Fibroblast of skin of left biceps (primary cell): Measurements from ENCODE around the gene EPHA8.
A peak's percentile ranks its signal among the peaks of the same experiment; 100 is the strongest.

Source experiments
- DNase-seq, 2 experiments: peaks; one replicate each; pipeline ENCODE4 v3.0.0-alpha.2; 2013; ENCODE audit warnings: low read depth in 2 of 2

EPHA8 gene

DNA sequence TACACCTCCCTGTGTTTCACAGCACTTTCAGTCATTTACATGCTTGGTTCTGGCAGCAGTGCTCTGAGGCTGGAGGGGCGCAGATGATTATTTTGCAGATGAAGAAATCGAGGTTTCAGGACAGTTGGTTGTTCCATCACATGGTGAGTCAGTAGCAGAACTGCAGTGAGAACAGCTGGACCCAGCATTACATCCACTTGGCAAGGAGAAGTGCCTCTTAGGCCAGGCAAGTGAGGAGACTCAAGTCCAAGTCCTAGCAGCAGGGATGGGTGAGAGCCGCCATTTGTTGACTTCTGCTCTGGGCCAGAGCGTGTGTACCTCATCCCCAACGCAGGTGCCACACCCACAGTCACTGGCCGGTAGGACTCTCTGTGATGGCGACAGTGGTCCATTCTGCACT, 26.8 kb upstream of the EPHA8 start:
- DNase-seq, result no peak

- no peak for DNase-seq
Observed at GRCh38 chr1:22537441-22538139, 25.7 kb upstream of the EPHA8 start.

DNA sequence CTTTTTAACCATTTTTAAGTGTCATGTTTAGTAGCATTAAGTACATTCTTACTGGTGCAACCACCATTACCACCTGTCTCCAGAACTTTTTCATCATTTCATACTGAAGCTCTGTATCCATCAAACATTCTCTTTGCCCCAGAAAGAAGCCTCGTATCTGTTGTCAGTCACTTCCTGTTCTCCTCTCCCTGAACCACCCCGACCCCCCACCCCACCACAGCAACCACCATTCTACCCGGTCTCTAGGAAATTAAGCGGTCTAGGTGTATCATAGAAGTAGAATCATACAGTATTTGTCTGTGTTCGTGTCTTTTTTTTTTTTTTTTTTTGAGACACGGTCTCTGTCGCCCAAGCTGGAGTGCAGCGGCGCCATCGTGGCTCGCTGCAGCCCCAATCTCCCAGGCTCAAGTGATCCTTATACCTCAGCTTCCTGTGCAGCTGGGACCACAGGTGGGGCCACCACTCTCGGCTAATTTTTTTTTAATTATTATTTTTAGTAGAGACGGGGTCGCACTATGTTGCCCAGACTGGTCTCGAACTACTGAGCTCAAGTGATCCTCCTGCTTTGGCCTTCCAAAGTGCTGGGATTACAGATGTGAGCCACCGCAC, 23.7 kb upstream of the EPHA8 start:
- no peak for DNase-seq

DNA sequence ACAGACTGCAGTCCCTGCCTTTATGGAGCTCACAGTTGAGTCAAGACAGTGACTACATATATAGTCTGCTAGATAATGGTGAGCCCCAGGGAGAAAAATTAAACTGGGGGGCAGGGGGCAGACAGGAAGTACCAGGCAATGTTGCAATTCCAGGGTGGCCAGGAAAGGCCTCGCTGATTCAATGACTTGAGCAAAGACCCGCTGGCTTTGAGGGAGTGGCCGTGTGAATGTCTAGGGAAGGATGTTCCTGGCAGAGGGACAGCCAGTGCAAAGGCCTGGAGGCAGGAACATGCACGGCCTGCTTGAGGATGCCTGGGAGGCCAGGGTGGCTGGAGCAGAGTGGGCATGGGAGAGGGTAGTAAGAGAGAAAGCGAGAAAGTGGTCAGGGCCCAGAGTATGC, 23.0 kb upstream of the EPHA8 start:
- no peak for DNase-seq

- no peak for DNase-seq
Observed at GRCh38 chr1:22542886-22543285, 20.4 kb upstream of the EPHA8 start.

DNA sequence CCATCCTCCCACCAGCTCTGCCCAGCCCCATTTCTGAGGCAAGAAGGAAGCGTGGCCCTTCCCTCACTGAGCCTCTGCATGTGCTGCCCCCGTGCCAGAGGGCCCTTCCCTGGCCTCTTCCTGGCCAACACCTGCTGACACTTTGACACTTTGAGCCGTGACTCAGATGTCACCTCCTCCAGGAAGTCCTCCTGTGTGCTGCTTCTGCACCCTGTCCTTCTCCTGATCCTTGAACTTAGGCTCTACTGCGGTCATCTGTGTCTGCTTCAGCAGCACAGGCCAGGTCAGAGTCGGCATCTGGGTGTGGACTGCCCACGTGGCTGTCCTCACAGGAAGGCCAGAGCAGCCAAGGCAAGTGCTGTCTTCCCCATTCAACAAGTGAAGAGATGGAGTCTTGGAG, 19.6 kb upstream of the EPHA8 start:
- DNase-seq, result no peak

GRCh38 chr1:22544606-22545005, 18.7 kb upstream of the EPHA8 start:
- no peak for DNase-seq

DNA sequence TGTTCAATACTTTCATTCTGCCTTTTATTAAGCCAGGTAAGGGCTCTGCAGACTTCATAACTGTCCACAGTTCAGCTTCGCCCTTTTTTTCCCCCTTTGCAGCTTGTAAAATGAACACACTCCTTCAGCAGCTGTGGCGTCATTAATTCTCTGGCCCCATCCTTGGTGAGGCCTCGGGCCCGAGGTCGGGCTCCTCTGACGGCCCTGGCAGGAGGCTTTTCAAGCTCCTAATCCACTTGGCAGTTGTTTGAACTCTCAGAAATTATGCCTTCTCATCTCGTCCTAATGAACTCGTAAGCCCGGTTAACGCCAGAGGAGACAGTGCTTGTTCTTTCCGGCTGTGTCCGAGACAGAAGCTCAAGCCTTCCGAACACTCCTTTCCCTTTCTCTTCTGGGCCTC, 18.1 kb upstream of the EPHA8 start:
- no peak for DNase-seq

DNA sequence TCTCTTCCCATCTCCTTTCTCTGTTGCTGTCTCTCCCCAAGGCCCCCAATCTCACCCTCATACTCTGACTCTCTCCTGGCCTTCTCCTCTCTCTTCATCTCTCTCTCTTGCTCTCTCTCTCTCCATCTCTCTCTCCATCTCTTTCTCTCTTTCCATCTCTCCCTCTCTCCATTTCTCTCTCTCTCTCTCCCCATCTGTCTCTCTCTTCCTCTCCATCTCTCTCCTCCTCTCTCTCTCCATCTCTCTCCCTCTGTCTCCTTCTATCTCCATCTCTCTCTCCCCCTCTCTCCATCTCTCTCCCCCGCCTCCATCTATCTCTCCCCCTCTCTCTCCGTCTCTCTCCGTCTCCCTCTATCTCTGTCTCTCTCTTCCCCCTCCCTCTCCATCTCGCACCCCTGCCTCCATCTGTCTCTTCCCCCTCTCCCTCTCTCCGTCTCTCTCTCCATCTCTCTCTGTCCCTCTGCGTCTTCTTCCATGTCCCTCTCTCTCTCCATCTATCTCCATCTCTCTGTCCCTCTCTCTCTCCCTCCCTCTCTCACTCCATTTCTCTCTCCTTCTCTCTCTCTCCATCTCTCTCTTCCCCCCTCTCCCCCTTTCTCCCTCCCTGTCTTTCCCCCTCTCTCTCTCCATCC, 16.0 kb upstream of the EPHA8 start:
- DNase-seq, result no peak

GRCh38 chr1:22547818-22548462, 15.3 kb upstream of the EPHA8 start:
- no peak for DNase-seq

DNA sequence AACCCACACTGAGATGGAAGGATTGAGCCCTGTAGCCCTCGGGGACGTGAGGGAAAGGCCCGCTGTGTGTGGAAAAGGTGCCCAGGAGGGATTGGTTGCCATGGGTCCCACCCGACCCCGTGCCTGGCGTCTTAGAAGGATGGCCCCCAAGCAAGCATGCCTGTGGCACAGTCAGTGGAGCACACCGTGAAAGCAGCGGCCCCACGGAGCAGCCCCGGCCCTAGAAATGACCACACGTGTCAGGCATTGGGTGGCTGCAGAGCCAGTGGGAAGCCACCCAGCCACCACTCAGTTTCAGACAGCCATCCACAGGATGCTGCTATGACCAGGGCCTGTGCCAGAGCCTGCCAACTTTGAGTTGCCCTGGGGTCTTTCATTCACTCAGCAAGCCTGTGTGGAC, 13.3 kb upstream of the EPHA8 start:
- DNase-seq, result no peak

DNA sequence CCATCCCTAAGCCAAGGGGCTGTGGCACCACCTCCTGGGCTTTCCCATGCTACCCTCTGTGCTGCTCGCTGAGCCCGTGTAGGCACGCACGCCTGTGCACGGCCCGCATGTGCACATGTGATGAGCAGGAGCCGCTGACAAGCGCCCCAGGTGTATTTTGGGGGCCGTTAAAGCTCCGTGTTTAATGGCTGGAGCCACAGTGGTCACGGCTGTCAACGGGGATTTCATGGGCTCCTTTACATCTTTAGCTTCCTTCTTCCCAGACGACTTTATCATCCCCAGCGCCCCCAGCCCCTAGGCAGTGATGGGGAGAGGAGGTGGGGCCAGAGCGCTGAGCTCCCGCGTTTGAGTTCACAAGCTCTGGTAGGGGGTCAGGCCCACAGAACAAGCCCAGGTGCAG, 11.7 kb upstream of the EPHA8 start:
- no peak for DNase-seq

DNA sequence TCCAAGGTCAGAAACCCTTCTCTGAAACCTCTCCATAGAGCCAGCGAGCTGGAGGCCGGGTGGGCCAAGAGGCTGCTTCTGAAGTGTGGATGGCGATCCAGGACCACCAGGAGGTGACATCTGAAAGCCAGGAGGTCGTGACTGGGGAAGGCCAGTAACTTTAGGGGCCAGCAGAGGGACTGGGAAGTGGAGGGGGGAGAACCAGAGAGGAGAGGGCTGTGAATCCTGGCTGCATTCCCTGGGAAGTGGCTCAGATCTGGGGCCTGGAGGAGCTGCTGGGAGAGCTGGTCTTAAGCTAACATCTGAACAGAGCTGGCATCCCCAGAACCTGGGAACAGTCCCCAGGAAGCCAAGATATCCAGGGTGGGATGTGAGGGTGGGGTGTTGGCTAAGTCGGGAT, 11.3 kb upstream of the EPHA8 start:
- no peak for DNase-seq

GRCh38 chr1:22553104-22553880, 10.0 kb upstream of the EPHA8 start:
- DNase-seq, result no peak

GRCh38 chr1:22553991-22554522, 9.2 kb upstream of the EPHA8 start:
- DNase-seq, result no peak

GRCh38 chr1:22555371-22555656, 8.0 kb upstream of the EPHA8 start:
- no peak for DNase-seq

DNA sequence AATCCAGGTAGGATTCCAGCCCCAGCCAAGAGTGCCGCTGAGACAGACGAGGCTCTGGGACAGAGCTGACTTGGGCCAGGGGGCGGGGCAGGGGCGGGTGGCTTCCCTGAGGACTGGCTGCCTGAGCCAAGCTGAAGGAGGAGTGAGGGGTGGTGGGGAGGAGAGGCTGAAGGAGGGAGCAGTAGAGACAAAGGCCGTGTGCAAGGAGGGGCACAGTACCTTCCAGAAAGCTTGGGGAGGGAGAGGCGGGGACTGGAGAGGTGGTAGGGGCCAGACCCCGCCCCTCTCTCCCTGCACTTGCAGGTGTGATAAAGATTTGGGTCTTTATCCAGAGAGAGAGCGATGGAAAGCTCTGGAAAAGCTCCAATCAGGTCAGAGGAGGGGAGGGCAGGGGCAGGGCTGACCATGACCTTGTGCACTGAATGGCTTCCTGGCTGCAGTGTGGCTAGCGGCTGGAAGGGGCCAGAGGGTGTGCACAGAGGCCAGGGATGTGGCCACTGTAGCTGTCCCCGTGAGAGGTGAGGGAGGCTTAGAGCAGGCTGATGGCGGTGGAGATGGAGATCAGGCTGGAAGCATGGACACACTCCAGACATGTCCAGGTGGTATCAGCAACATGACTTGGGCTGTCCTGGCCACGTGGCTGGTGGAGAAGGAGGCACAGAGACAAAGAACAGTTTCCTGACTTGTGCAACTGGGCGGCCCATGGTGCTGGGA, 6.7 kb upstream of the EPHA8 start:
- no peak for DNase-seq

GRCh38 chr1:22557341-22557950, 5.8 kb upstream of the EPHA8 start:
- DNase-seq, result peak; percentile 15

GRCh38 chr1:22563671-22564602, 648 bp downstream of the EPHA8 start:
- no peak for DNase-seq

DNA sequence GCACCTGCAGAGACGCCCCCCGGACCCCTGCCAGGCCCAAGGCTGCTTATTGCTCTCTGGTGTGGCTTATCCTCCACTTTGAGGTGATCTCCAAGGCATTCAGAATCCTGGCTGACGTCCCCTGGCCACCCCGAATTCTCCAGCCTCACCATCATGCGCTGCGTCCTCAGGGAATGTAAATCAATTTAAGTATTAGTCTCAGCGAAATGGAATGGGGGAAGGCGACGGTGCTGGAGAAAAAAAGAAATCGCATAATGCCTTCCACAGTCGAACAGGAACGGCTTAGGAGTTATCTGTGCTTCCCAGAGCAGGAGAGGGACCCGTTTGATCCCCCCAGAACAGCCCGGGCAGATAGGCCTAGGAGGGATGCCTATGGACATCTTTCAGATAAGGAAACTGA, 2.9 kb downstream of the EPHA8 start:
- DNase-seq, result no peak
